Activated CD4-positive, CD25-positive, alpha-beta regulatory T cell (primary cell): ENCODE results near the gene TBC1D14.

Experiments
- DNase-seq, 4 experiments: peaks; one replicate each; lab custom pipeline; 2025; lab: John Stamatoyannopoulos, UW

TBC1D14 gene

DNA sequence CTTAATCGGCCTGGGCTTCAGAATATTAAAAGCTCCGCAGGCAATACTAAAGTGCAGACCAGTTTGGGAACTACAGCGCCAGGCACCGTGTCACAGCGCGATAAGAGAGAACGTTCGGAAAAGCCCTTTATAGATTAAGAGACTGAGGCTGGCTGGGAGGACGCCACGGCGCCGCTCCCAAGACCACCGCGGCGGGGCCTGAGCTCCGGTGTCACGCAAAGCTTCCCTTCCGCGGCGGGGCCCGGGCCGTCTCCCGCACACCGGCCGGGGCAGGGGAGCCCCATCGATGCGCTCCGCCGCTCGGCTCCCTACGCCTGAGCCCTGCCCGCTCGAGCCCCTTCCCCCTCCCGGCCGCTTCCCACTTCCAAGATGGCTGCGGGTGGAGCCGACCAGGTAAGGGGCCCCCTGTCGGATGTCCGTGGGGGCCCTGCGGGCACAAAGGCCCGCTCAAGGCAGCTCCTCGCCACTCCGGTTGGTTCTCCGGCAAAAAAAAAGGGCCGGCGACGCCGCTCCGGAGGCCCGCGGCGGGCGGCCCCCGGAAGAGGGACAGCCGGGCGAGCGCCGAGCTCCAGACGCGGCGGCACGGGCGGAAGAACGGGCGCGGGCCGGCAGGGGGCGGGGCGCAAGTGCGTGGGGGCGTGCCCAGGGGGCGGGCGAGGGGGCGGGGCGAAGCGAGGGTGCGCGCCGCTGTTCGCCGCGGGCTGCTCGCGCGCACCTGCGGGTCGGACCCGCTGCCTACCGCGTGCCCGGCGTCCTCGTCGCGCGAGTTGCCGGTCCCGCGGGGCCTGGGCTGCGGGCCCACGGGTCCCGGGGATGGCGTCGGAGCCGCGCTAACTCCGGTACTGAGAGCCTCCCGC, at the start of gene TBC1D14:
TBC1D14 (plus strand) TSS at position 714 of the 857 bp plus-strand sequence. CDS start 13,564 bp downstream, outside the sequence.
- DNase-seq, result peak; percentile 73 to 82 (median 78)

DNA sequence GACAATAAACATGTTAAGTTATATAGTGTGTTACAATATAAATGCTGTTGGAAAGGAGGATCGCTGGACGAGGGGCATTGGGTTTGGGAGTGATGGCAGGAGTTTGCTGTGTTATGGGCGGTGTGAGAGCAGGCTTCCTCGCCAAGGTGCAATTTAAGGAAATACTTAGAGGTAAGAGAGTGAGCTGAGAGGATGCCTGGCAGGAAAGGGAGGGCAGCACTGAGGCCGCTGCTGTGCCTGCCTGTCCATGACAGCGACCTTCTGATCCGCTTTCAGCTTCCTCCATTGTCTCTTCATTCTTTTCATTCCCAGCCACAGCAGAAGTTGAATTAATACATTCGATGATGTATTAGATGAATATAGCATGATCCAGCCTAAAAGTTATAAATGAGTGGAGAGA, 41.2 kb upstream of the TBC1D14 start:
- DNase-seq, result no peak

DNA sequence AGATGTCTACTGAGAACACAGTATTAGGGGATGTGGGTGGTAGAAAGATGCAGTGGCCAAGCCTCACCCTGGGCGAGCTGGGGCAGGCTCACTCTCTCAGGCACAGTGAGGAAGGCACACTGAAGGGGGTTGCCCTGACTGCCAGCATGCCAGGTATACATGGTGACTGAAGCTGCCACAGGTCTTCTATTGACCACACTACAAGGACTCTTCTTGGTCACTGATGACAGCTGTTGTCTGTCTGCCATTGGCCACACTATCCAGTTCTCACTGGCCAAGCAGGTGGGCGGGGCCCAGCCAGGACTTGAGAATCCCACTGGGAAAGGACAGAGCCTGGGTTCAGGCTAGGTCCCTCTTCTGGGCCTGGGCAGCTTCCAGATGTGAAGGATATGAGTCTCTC, 39.7 kb upstream of the TBC1D14 start:
- DNase-seq, result no peak

GRCh38 chr4:6873291-6873690, 36.3 kb upstream of the TBC1D14 start:
- no peak for DNase-seq

GRCh38 chr4:6873792-6874461, 35.7 kb upstream of the TBC1D14 start:
- DNase-seq, result peak; percentile 66 to 72 (median 70)

GRCh38 chr4:6874981-6875380, 34.6 kb upstream of the TBC1D14 start:
- no peak for DNase-seq

DNA sequence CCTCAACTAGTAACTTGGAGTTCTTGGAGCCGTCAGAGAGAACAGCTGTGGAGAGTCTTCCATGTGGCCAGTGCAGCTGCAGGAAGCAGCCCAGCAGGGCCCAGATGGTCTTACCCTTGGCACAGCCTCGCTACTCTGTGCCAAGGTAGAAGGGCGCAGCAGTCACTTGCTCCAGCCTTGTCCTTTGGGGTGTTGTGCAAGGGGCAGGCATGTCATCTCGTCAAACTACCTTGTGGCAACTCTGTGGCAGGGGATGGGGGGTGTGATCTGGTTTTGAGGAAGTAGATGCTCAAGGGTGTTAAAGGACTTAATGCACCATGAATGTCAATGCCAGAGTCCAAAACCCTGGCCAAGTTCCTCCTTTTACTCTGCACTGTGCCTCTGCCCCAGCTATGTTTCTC, 34.2 kb upstream of the TBC1D14 start:
- DNase-seq, result no peak

- no peak for DNase-seq
Observed at GRCh38 chr4:6876440-6876839, 33.2 kb upstream of the TBC1D14 start.

DNA sequence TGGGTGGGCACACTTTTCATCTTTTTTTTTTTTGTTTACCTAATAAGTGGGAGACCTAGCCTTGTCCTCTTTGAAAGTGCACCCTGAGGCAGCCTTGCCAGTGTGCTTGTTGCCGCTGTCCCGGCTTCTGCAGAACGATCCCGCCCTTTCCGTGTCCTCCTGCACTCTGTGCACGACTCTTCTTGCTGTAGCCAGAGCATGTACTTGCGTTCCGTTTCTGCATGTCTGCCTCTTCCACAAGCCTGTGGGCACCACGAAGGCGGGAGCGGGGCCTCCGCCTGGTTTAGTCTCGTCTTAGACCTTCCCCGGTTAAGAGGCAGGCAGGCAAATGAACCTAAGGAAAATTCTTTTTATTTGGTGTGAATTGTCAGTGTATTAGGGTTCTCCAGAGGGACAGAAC, 32.6 kb upstream of the TBC1D14 start:
- no peak for DNase-seq

GRCh38 chr4:6878451-6879059, 31.1 kb upstream of the TBC1D14 start:
- DNase-seq, result no peak

DNA sequence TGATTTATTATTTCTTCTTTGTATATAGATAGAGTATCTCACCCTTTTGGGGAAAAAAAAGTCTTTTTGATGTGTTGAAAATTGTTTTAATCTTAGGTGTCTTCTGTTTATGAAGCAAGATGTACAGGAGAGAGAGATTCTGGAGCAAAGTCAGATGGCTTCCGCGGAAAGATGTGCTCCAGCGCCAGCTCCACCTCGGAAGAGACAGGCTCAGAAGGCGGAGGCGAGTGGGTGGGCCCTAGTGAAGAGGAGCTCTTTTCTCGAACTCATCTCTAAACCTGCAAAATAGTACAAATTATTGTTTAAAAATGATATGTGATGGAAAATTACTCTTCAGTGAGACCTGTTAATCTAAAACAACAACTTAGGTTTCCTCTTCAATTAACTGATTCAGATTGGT, 28.9 kb upstream of the TBC1D14 start:
- no peak for DNase-seq

- no peak for DNase-seq
Observed at GRCh38 chr4:6881908-6882307, 27.7 kb upstream of the TBC1D14 start.

DNA sequence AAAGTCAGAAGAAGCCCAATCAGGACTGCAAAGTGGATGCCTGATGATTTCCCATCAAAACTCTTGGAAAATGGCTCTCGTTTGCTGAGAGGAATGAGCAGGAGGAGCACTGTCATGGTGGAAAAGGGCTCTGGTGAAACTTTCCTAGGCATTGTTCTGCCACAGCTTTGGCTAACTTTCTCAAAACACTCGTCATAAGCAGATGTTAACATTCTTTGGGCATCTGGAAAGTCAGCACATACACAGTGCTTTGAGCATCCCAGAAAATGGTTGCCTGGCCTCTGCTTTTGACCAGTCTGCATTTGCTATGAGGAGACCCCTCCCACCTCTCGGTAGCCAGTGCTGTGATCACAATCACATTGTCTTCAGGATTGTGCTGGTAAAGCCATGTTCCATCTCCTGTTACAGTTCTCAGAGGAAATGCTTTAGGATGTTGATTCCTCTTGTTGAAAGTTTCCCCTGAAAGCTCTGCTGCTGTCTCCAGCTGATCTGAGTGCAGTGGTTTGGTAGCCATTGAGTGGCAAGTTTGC, 25.2 kb upstream of the TBC1D14 start:
- no peak for DNase-seq

DNA sequence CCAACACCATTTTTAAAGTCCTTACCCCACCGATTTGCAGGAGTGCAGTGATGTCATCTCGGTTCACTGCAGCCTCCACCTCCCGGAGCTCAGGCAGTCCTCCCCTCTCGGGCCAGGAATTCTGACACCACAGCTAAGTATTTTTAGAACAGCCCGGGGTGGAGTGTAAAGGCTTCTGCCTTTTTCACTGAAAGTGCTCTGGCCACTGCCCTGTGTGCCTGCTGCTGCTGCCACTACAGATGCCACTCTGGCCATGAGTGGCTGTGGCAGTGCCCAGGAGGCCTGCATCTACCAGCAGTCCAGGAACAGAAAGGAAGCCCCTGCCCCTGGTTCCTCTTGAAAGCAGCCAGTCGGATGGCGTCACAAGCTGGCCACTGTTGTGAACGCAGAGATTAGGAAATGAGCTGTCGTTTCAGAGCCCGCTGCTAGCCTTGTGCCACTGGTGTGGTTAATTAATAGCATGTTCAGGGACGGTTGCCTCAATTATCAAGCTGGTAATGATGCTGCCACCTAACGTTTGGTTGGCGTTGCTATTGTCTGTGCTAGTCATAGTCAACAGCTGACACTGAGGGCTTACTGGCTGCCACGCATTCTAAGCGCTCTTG, 23.6 kb upstream of the TBC1D14 start:
- no peak for DNase-seq

DNA sequence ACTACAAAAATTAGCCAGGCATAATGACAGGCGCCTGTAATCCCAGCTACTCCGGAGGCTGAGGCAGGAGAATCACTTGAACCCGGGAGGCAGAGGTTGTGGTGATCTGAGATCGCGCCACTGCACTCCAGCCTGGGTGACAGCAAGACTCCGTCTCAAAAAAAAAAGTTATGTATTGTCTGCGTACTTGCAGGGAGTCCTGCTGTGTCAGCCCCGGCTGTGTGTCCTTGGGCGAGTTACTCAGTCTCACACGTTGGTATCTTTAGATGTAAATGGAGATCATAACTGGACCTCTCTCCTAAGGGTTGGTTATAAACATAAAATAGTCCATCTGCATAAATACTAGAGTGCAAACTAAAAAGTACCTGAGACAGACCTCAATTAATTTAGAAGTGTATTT, 22.7 kb upstream of the TBC1D14 start:
- DNase-seq, result no peak

- DNase-seq, result no peak
Observed at GRCh38 chr4:6887591-6888371, 21.8 kb upstream of the TBC1D14 start.

DNA sequence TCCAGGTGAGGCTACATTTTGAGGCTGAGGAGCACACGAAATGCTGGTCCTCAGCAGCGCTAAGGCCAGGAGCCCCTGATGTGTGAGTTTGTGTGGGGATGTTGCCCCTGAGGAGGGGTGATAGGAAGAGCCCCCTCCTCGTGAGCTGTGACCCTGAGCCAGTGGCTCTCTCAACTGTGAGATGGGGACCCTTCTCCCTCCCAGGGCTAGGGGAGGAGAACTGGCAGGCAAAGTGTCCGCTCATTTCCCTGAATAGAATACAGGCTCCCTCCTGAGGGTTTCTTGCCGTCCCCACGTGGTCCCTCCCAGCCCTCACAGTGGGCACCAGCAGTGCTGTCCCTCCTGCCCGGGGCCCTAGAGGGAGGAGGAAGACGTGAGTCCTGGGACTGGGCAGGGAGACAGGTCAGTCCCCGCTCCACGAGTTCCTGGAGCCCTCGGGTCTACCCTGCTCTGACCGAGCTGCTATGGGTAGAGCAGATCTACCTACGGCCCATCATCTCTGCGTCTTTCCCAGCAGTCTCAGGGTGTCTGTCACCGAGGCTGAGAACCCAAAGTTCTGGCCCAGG, 21.0 kb upstream of the TBC1D14 start:
- no peak for DNase-seq

GRCh38 chr4:6889101-6889735, 20.4 kb upstream of the TBC1D14 start:
- DNase-seq, result no peak

DNA sequence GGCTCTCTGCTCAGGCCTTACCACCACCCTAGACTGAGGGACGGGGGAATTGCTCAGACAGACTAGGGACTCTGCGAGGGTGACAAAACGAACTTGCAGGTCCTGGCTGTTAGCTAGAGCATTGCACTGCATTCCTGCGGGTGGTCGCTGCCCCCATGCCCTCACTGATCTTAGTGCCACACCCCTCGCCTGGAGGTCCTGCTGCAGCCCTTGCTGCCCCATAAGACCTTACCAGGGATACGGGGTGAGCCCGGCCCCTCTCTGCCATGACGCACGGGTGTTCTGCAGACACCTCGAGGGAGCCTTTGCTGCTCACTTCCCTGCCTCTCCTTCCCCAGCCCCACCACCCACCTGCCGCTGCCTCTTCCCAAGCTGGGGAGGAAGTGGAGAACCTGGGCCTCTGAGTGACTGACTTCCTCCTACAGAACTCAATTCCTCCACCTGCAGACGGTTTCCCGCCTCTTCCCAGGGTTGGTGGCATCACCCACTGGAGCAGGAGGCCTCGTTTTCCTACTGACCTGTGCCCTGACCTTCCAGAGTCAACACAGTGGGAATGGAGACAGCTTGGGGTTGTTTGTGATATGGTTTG, 19.8 kb upstream of the TBC1D14 start:
- DNase-seq, result no peak

- DNase-seq, result no peak
Observed at GRCh38 chr4:6890358-6890757, 19.3 kb upstream of the TBC1D14 start.
